PC-3 (cell line): ENCODE data around the gene EMX2. TPM values are rescaled to one million over a fixed set of nuclear protein-coding genes. Genes with fewer than 3 reads are reported as not detected.
A peak's percentile ranks its signal among the peaks of the same experiment; 100 is the strongest.

Source experiments
- ATAC-seq: fragments of 200-7000 bp; cut with Tn5 transposase; 2 replicates; pipeline ENCODE4 v1.9.1; 2020; ENCODE audit warnings: mild to moderate bottlenecking, moderate library complexity
- BruUV-seq: library from RNA; stranded (reverse); fragments of 400-500 nt; replicated peaks from 2 replicates; lab custom pipeline; 2021; lab: Mats Ljungman, UMichigan
- CTCF ChIA-PET: fragments of 300-600 bp; sonication (Branson Sonifier 250); formaldehyde crosslinking; loops from one replicate; lab custom pipeline; 2022; ENCODE audit warnings: antibody characterized with exemption; lab: Charles Lee
- POLR2A ChIA-PET: fragments of 300-600 bp; sonication (Branson Sonifier 250); formaldehyde crosslinking; loops from one replicate; lab custom pipeline; 2022; ENCODE audit warnings: antibody characterized with exemption; ENCODE audit not compliant: unreplicated experiment; lab: Charles Lee
- DNase-seq: peaks from one replicate; pipeline ENCODE4 v3.0.0-alpha.2; 2015
- H2AFZ ChIP-seq: fragments of 300-600 bp; sonication (generic); 2 replicates; pipeline ENCODE4 v1.6.0; 2016; ENCODE audit warnings: antibody characterized with exemption, low read length
- H3F3A ChIP-seq: fragments of 300-600 bp; sonication (generic); one replicate; pipeline ENCODE4 v1.6.0; 2017; ENCODE audit warnings: antibody characterized with exemption, low read length, control low read depth, mild to moderate bottlenecking; ENCODE audit not compliant: unreplicated experiment
- H3K27ac ChIP-seq: fragments of 300-600 bp; sonication (generic); 2 replicates; pipeline ENCODE4 v1.5.1; 2016; ENCODE audit warnings: mild to moderate bottlenecking, low read length
- H3K27me3 ChIP-seq: fragments of 300-600 bp; sonication (generic); 2 replicates; pipeline ENCODE4 v1.6.1; 2016; ENCODE audit warnings: low read length, mixed read lengths
- H3K36me3 ChIP-seq: fragments of 300-600 bp; sonication (generic); 2 replicates; pipeline ENCODE4 v1.6.1; 2016; ENCODE audit warnings: low read depth, mixed run types, low read length, mixed read lengths
- H3K4me1 ChIP-seq: fragments of 300-600 bp; sonication (generic); 2 replicates; pipeline ENCODE4 v1.5.1; 2016; ENCODE audit warnings: low read length; ENCODE audit not compliant: insufficient read depth
- H3K4me2 ChIP-seq: fragments of 300-600 bp; sonication (generic); 2 replicates; pipeline ENCODE4 v1.6.0; 2016; ENCODE audit warnings: low read length
- H3K4me3 ChIP-seq: fragments of 300-600 bp; sonication (generic); 2 replicates; pipeline ENCODE4 v1.5.1; 2016; ENCODE audit warnings: mild to moderate bottlenecking, low read length, mixed read lengths
- H3K79me2 ChIP-seq: fragments of 300-600 bp; sonication (generic); 2 replicates; pipeline ENCODE4 v1.6.1; 2017; ENCODE audit warnings: low read length, mixed read lengths
- H3K9ac ChIP-seq: fragments of 300-600 bp; sonication (generic); 2 replicates; pipeline ENCODE4 v1.6.0; 2016; ENCODE audit warnings: mild to moderate bottlenecking, low read length
- H3K9me2 ChIP-seq: fragments of 300-600 bp; sonication (generic); replicated peaks from 2 replicates; pipeline ENCODE4 v1.6.1; 2016; ENCODE audit warnings: mixed run types, low read length, mixed read lengths
- H3K9me3 ChIP-seq: fragments of 300-600 bp; sonication (generic); 2 replicates; pipeline ENCODE4 v1.6.1; 2016; ENCODE audit warnings: low read length, mixed read lengths
- H4K20me1 ChIP-seq: fragments of 300-600 bp; sonication (generic); 2 replicates; pipeline ENCODE4 v1.6.1; 2016; ENCODE audit warnings: low read length, mixed read lengths
- EZH2 ChIP-seq: fragments of 300-600 bp; sonication (generic); IDR thresholded peaks from one replicate; pipeline ENCODE4 v1.6.1; 2017; ENCODE audit warnings: antibody characterized with exemption, mild to moderate bottlenecking, low read length; ENCODE audit not compliant: unreplicated experiment
- EZH2phosphoT487 ChIP-seq: fragments of 300-600 bp; sonication (generic); IDR thresholded peaks from 2 replicates; pipeline ENCODE4 v1.6.1; 2018; ENCODE audit warnings: mild to moderate bottlenecking, antibody characterized with exemption, low read length, borderline replicate concordance
- intact Hi-C: fragments of 100-400 bp; cut with micrococcal nuclease; formaldehyde crosslinking; loops from 2 replicates; pipeline ENCODE4 v1.9.0; 2023
- total RNA-seq: library from RNA; depleted of rRNA; stranded (reverse); fragments of >200 nt; gene quantifications from 2 replicates; pipeline ENCODE4 v1.2.3, GENCODE V29; 2014
- TF ChIP-seq, protein P1 (sequence below): fragments of 300-600 bp; sonication (generic); conservative IDR thresholded peaks from 2 replicates; pipeline ENCODE4 v1.5.1; 2017; ENCODE audit warnings: antibody characterized with exemption, low read depth, mild to moderate bottlenecking, low read length

EMX2 gene
- total RNA-seq, 1 experiment from 2014 or later: not detected

- TF ChIP-seq EZH2phosphoT487 (no peak), EZH2 (no peak)
- TF ChIP-seq, protein P1, sequence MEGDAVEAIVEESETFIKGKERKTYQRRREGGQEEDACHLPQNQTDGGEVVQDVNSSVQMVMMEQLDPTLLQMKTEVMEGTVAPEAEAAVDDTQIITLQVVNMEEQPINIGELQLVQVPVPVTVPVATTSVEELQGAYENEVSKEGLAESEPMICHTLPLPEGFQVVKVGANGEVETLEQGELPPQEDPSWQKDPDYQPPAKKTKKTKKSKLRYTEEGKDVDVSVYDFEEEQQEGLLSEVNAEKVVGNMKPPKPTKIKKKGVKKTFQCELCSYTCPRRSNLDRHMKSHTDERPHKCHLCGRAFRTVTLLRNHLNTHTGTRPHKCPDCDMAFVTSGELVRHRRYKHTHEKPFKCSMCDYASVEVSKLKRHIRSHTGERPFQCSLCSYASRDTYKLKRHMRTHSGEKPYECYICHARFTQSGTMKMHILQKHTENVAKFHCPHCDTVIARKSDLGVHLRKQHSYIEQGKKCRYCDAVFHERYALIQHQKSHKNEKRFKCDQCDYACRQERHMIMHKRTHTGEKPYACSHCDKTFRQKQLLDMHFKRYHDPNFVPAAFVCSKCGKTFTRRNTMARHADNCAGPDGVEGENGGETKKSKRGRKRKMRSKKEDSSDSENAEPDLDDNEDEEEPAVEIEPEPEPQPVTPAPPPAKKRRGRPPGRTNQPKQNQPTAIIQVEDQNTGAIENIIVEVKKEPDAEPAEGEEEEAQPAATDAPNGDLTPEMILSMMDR: no peak
- ChIA-PET CTCF (no interaction called here), POLR2A (no interaction called here)
- Histone ChIP-seq H3K4me3 (no peak overlapping the region), H3K79me2 (no peaks in the 10 kb centered on the region), H2AFZ (no peak overlapping the region), H3F3A (no peaks in the 10 kb centered on the region), H3K27me3 (peaks cover 53% of the 10 kb centered on the region), H3K9ac (no peak overlapping the region), H4K20me1 (no peaks in the 10 kb centered on the region), H3K9me3 (no peaks in the 10 kb centered on the region), H3K4me2 (no peak overlapping the region), H3K9me2 (no peaks in the 10 kb centered on the region), H3K27ac (no peak overlapping the region), H3K4me1 (0 out of 2 replicates have a peak, but pooled peaks cover 6% of the 10 kb centered on the region), H3K36me3 (no peaks in the 10 kb centered on the region)
- intact Hi-C loops: loop anchor here (2.0 kb wide), 1 partner anchor 704 kb away; no protein-coding TSS in a partner anchor
- ATAC-seq (no peak), DNase-seq (no peak)
- BruUV-seq: no TSS peak
These were observed 5.6 kb upstream of the EMX2 start for GRCh38 chr10:117536866-117537435.

GRCh38 chr10:117537436-117537903 lies 5.1 kb upstream of the EMX2 start:
- Histone ChIP-seq H3K36me3 (no peaks in the 10 kb centered on the region), H4K20me1 (no peaks in the 10 kb centered on the region), H3K4me3 (no peak overlapping the region), H3K27me3 (peaks cover 47% of the 10 kb centered on the region), H3K9me2 (no peaks in the 10 kb centered on the region), H3K9me3 (no peaks in the 10 kb centered on the region), H3K27ac (no peak overlapping the region), H3K4me1 (0 out of 2 replicates have a peak, but pooled peaks cover 6% of the 10 kb centered on the region), H2AFZ (peak overlapping the region; percentile 55; the same call in 1 of the 2 replicates), H3K4me2 (peak overlapping the region; percentile 60), H3K79me2 (no peaks in the 10 kb centered on the region), H3F3A (no peaks in the 10 kb centered on the region), H3K9ac (no peak overlapping the region)
- TF ChIP-seq EZH2 (no peak), EZH2phosphoT487 (no peak)
- TF ChIP-seq, protein P1: peak; percentile 74
- BruUV-seq: no TSS peak
- peak; percentile 33 for DNase-seq
- ATAC-seq: peak; percentile 61
- intact Hi-C loops: loop anchor here (2.0 kb wide), 1 partner anchor 703 kb away; no protein-coding TSS in a partner anchor
- ChIA-PET CTCF (no interaction called here), POLR2A (no interaction called here)
